A549 (cell line): Measurements from ENCODE around the gene SH3RF3. TPM values are rescaled to one million over a fixed set of nuclear protein-coding genes. Genes with fewer than 3 reads are reported as not detected.

Source experiments
- ATAC-seq, 2 experiments: fragments of 200-7000 bp in 1 of 2; fragments of >200 bp in 1 of 2; cut with Nextera tagmentation in 1 of 2; cut with Tn5 transposase in 1 of 2; 3 replicates each; pipeline versions ENCODE4 v1.8.0 to v1.9.1; 2018 to 2020; ENCODE audit warnings: mild to moderate bottlenecking in 1 of 2, moderate library complexity in 1 of 2
- CTCF ChIA-PET: fragments of 300-600 bp; sonication (Branson Sonifier 250); formaldehyde crosslinking; extraction: SDS; loops from one replicate; lab custom pipeline; 2021; ENCODE audit warnings: antibody characterized with exemption, inconsistent platforms; lab: Yijun Ruan, JAX
- POLR2A ChIA-PET: fragments of 350-600 bp; formaldehyde crosslinking; extraction: SDS; loops from one replicate; lab custom pipeline; 2021; ENCODE audit warnings: antibody characterized with exemption, inconsistent platforms; lab: Yijun Ruan, JAX
- DNase-seq, 2 experiments: peaks; one replicate each; pipeline versions ENCODE4 v3.0.0 to v3.0.0-alpha.2; 2011 to 2016; ENCODE audit warnings: low read depth in 1 of 2, low spot score in 1 of 2
- FAIRE-seq: peaks from 2 replicates; lab custom pipeline; 2011; peaks lifted over from hg19 to GRCh38; lab: Jason Lieb, UNC
- H3K27ac ChIP-seq, 2 experiments: fragments of >200 bp; sonication (Bioruptor Twin); formaldehyde crosslinking; 3 replicates each; pipeline ENCODE4 v1.5.1; 2016 to 2017
- H3K4me1 ChIP-seq: fragments of >200 bp; sonication (Bioruptor Twin); formaldehyde crosslinking; 3 replicates; pipeline ENCODE4 v1.6.1; 2016
- H3K4me2 ChIP-seq: fragments of >200 bp; sonication (Bioruptor Twin); formaldehyde crosslinking; 3 replicates; pipeline ENCODE4 v1.6.1; 2016
- H3K4me3 ChIP-seq: fragments of >200 bp; sonication (Bioruptor Twin); formaldehyde crosslinking; 3 replicates; pipeline ENCODE4 v1.5.1; 2016
- H3K9me3 ChIP-seq: fragments of >200 bp; sonication (Bioruptor Twin); formaldehyde crosslinking; 3 replicates; pipeline ENCODE4 v1.6.1; 2016
- BHLHE40 ChIP-seq: IDR thresholded peaks from 2 replicates; pipeline ENCODE4 v1.6.1; 2012; ENCODE audit warnings: low read depth, low read length, inconsistent platforms
- CEBPB ChIP-seq, 2 experiments: fragments of >200 bp in 1 of 2; sonication (Bioruptor Twin) in 1 of 2; formaldehyde crosslinking in 1 of 2; IDR thresholded peaks; 2 replicates each; pipeline ENCODE4 v1.6.1; 2012 to 2016
- CHD2 ChIP-seq: fragments of 150-350 bp; IDR thresholded peaks from 2 replicates; pipeline ENCODE4 v1.6.1; 2014; ENCODE audit warnings: low read length; ENCODE audit not compliant: partially characterized antibody
- CTCF ChIP-seq: fragments of >200 bp; sonication (Bioruptor Twin); formaldehyde crosslinking; IDR thresholded peaks from 3 replicates; pipeline ENCODE4 v1.5.1; 2016
- EHMT2 ChIP-seq: fragments of 200-600 bp; sonication (generic); IDR thresholded peaks from 2 replicates; pipeline ENCODE4 v1.6.1; 2016; ENCODE audit warnings: antibody characterized with exemption, low read depth, mild to moderate bottlenecking, moderate library complexity
- ESRRA ChIP-seq: fragments of 150-350 bp; IDR thresholded peaks from 2 replicates; pipeline ENCODE4 v1.6.1; 2014; ENCODE audit warnings: mild to moderate bottlenecking, low read length, borderline replicate concordance
- FOSB ChIP-seq: fragments of 250-450 bp; sonication (Bioruptor Pico); IDR thresholded peaks from 2 replicates; pipeline ENCODE4 v1.5.0; 2020; ENCODE audit warnings: mild to moderate bottlenecking, moderate library complexity
- FOSL2 ChIP-seq, 2 experiments: fragments of 450-650 bp in 1 of 2; fragments of >200 bp in 1 of 2; sonication (Bioruptor Twin) in 1 of 2; formaldehyde crosslinking; IDR thresholded peaks; 2 replicates each; pipeline versions ENCODE4 v1.5.0 to v1.6.1; 2016 to 2020; ENCODE audit warnings: mild to moderate bottlenecking in 1 of 2, moderate library complexity in 1 of 2
- FOXS1 ChIP-seq: fragments of 250-450 bp; sonication (Bioruptor Pico); IDR thresholded peaks from 2 replicates; pipeline ENCODE4 v1.5.0; 2020; ENCODE audit warnings: mild to moderate bottlenecking, moderate library complexity
- HDAC2 ChIP-seq: fragments of 200-600 bp; sonication (generic); IDR thresholded peaks from 2 replicates; pipeline ENCODE4 v1.6.1; 2016
- HES2 ChIP-seq: fragments of >200 bp; sonication (Bioruptor Twin); formaldehyde crosslinking; IDR thresholded peaks from 2 replicates; pipeline ENCODE4 v1.6.1; 2016
- HOXA7 ChIP-seq: fragments of 250-450 bp; sonication (Bioruptor Pico); IDR thresholded peaks from 2 replicates; pipeline ENCODE4 v1.5.0; 2020; ENCODE audit warnings: mild to moderate bottlenecking, moderate library complexity
- KDM1A ChIP-seq: fragments of 200-600 bp; sonication (generic); IDR thresholded peaks from 2 replicates; pipeline ENCODE4 v1.6.1; 2016; ENCODE audit warnings: low read depth, mild to moderate bottlenecking
- KDM5A ChIP-seq: fragments of 200-600 bp; sonication (generic); IDR thresholded peaks from 2 replicates; pipeline ENCODE4 v1.6.1; 2016; ENCODE audit warnings: antibody characterized with exemption, mild to moderate bottlenecking
- NR3C1 ChIP-seq: fragments of >200 bp; sonication (Bioruptor Twin); formaldehyde crosslinking; IDR thresholded peaks from 3 replicates; pipeline ENCODE4 v1.6.1; 2017
- PHF8 ChIP-seq: fragments of 200-600 bp; sonication (generic); IDR thresholded peaks from 2 replicates; pipeline ENCODE4 v1.6.1; 2016; ENCODE audit warnings: low read depth, mild to moderate bottlenecking, antibody characterized with exemption, moderate library complexity, borderline replicate concordance
- RCOR1 ChIP-seq: fragments of 150-350 bp; IDR thresholded peaks from 2 replicates; pipeline ENCODE4 v1.6.1; 2014; ENCODE audit warnings: antibody characterized with exemption, low read length, low read depth
- SMC3 ChIP-seq: fragments of >200 bp; sonication (Bioruptor Twin); formaldehyde crosslinking; IDR thresholded peaks from 3 replicates; pipeline ENCODE4 v1.6.1; 2018; ENCODE audit warnings: inconsistent platforms
- ZFP36 ChIP-seq: fragments of 450-650 bp; IDR thresholded peaks from 2 replicates; pipeline ENCODE4 v1.6.1; 2014; ENCODE audit warnings: borderline replicate concordance; ENCODE audit not compliant: partially characterized antibody
- WGBS: methylation state at CpG from one replicate; pipeline ENCODE4 v1.1.6; 2017; ENCODE audit errors: missing lambda C conversion rate; 5-methylcytosine and 5-hydroxymethylcytosine counted together
- polyA plus RNA-seq, 4 experiments: library from polyadenylated mRNA; depleted of rRNA in 3 of 4; stranded (reverse); fragments of >200 nt; fragmentation: RNase III in 1 of 4; extraction: RNeasy Plus Mini Kit Qiagen cat#74134 plus additional on column Dnase treatment in 1 of 4; gene quantifications; 2 replicates in 3 of 4; 3 replicates in 1 of 4; pipeline ENCODE4 v1.2.3, GENCODE V29; 2011 to 2017
- TF ChIP-seq, protein P1 (sequence below): IDR thresholded peaks from 2 replicates; pipeline ENCODE4 v1.6.1; 2012; ENCODE audit warnings: low read depth, borderline replicate concordance
- TF ChIP-seq, protein P2 (sequence below): IDR thresholded peaks from 2 replicates; pipeline ENCODE4 v1.6.1; 2012

SH3RF3 gene
- polyA plus RNA-seq, 2 of the 4 experiments (the other 2 are of a cell fraction), result 0.04 to 0.21 TPM

GRCh38 chr2:109189751-109190150 lies 60.7 kb downstream of the SH3RF3 start:
- TF ChIP-seq KDM1A (no peak), HOXA7 (CRISPR knock-in tag) (no peak), BHLHE40 (no peak), FOSB (CRISPR knock-in tag) (no peak), CTCF (no peak), CHD2 (no peak), HDAC2 (no peak), FOSL2 (IDR thresholded peaks at IDR 0.05) (no peak), FOSL2 (CRISPR knock-in tag; IDR thresholded peaks at IDR 0.05) (no peak), PHF8 (no peak), EHMT2 (no peak), FOXS1 (CRISPR knock-in tag) (no peak)
- TF ChIP-seq, protein P1, sequence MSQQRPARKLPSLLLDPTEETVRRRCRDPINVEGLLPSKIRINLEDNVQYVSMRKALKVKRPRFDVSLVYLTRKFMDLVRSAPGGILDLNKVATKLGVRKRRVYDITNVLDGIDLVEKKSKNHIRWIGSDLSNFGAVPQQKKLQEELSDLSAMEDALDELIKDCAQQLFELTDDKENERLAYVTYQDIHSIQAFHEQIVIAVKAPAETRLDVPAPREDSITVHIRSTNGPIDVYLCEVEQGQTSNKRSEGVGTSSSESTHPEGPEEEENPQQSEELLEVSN, result no peak
- DNase-seq, result no peak
- no peak for FAIRE-seq
- no peak overlapping the region for H3K4me2 ChIP-seq
- ChIA-PET POLR2A (no interaction called here), CTCF (no interaction called here)
- H3K9me3 ChIP-seq, result no peaks in the 10 kb centered on the region
- no peak overlapping the region for H3K4me3 ChIP-seq
- no peak for ATAC-seq
- WGBS, result 52% methylated on average over 5 of the region's 5 CpGs
- no peak overlapping the region for H3K27ac ChIP-seq
- H3K4me1 ChIP-seq, result 0 out of 3 replicates have a peak, but pooled peaks cover 5% of the 10 kb centered on the region

DNA sequence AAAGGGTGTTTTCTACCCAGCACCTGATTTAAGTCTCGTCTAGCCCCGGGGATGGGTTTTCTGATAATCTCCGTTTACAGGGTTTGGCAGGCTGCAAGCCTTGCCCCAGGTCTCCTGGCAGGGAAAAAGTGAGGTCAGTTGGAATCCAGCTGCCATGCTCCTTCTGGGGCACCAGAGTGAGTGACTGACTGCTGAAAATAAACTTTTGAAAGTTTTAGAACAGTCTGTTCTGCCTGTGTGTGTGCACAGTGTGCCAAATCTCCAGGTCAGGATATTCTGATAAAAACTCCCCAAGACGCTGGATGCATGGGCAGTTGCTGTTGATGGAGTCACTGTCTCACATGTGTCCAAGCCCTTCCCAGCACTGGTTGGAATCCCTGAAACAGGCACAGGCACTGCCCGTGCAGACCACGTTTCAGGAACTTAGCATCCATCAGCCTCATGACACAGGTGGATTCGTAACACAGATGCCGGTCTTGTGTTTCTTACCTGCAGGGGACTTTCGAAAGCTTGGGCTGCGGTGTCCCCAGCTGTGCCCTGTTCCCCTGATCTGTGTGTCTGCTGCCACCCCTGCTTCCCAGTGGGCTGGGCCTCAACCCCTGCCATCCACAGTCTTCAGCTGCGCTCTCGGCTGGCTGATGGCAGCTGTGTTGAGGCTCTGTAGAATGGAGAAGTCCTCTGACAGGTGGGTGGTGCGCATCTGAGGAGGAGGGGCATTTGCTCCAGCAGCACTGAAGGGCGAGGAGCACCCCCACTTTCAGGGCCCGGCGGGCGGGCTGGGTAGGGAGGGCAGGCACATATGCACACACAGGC lies 65.0 kb downstream of the SH3RF3 start:
- TF ChIP-seq SMC3 (no peak), KDM5A (no peak), RCOR1 (no peak), ESRRA (no peak), NR3C1 (no peak), CEBPB (IDR thresholded peaks at IDR 0.05) (no peak), ZFP36 (no peak), FOXS1 (CRISPR knock-in tag) (no peak), HES2 (no peak)
- TF ChIP-seq, protein P2, sequence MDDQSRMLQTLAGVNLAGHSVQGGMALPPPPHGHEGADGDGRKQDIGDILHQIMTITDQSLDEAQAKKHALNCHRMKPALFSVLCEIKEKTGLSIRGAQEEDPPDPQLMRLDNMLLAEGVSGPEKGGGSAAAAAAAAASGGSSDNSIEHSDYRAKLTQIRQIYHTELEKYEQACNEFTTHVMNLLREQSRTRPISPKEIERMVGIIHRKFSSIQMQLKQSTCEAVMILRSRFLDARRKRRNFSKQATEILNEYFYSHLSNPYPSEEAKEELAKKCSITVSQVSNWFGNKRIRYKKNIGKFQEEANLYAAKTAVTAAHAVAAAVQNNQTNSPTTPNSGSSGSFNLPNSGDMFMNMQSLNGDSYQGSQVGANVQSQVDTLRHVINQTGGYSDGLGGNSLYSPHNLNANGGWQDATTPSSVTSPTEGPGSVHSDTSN, result no peak
- 48% methylated on average over 12 of the region's 17 CpGs for WGBS
- ATAC-seq (no peak), DNase-seq (no peak), FAIRE-seq (no peak)
- ChIA-PET CTCF (interaction anchor here (0.9 to 1.5 kb wide), 3 partner anchors 17 to 340 kb away, joined by 3 to 4 read pairs (median 3); no protein-coding TSS in a partner anchor), POLR2A (no interaction called here)
- Histone ChIP-seq H3K27ac (no peak overlapping the region), H3K4me2 (no peak overlapping the region), H3K9me3 (no peaks in the 10 kb centered on the region), H3K4me1 (no peaks in the 10 kb centered on the region), H3K4me3 (no peak overlapping the region)
